SH-SY5Y (cell line): ENCODE measurements around the gene DDX39A.

Source experiments
- GATA2 ChIP-seq: IDR thresholded peaks from 2 replicates; pipeline ENCODE4 v1.6.1; 2011; ENCODE audit warnings: mild to moderate bottlenecking, low read depth, low read length
- GATA3 ChIP-seq: IDR thresholded peaks from 2 replicates; pipeline ENCODE4 v1.6.1; 2011; ENCODE audit warnings: low read depth, mild to moderate bottlenecking, low read length, moderate library complexity

DNA sequence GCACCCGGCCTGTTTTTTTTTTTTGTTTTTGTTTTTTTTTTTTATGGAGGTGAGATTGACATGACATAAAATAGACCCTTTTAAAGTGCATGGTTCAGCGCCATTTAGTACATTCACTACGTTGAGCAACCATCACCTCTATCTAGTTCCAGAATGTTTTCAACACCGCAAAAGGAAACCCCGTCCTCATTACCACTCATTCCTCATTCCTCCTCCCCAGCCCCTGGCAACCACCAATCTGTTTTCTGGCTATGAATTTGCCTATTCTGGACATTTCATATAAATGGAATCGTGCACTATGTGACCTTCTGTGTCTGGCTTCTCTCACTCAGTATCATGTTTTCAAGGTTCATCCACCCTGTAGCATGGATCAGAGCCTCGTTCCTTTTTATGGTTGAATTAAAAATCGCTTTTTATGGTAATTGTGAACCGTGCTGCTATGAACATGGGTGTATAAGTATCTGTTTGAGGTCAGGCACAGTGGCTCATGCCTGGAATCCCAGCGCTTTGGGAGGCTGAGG is 47.8 kb downstream of the DDX39A start:
- TF ChIP-seq GATA2 (no peak), GATA3 (no peak)
